ENCODE results near the gene SOHLH1. TPM values are rescaled to one million over a fixed set of nuclear protein-coding genes. Genes with fewer than 3 reads are reported as not detected.

Gene SOHLH1
- total RNA-seq, 1 experiment from 2014 or later = not detected

- TF ChIP-seq SP1 (IDR thresholded peaks at IDR 0.05; ENCODE audit: low read depth) (no peak), ELF1 (IDR thresholded peaks at IDR 0.05; ENCODE audit: borderline replicate concordance, low read depth) (no peak), FOSL1 (IDR thresholded peaks at IDR 0.05; ENCODE audit: low read depth) (no peak), ZFX (IDR thresholded peaks at IDR 0.05) (no peak), YY1 (IDR thresholded peaks at IDR 0.05; ENCODE audit: extremely low read depth, insufficient replicate concordance, low read depth, low read length) (no peak), TCF7L2 (IDR thresholded peaks at IDR 0.05; ENCODE audit: borderline replicate concordance, extremely low read depth, insufficient read depth, insufficient read length) (no peak)
Measured at GRCh38 chr9:135706288-135706687, 7.0 kb upstream of the SOHLH1 start (continued).

DNA sequence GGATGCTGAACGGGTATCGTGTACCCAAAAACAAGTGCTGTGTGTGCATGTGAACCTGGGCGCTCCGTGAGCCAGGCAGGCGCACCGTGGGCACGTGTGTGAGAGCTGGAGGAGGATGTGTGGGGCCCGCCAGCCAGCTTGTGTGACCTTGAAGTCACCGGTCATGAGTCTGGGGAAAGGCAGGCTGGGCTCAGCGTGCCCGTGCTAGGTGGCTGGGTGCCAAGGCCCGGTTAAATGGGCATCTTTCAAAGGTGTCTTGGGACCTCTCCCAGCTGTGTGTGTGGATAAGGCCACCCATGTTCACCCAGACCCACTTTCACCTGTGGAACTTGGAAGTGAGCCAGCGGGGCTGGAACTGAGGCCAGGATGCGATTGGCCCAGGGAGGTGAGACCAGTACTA, 6.1 kb upstream of the SOHLH1 start:
- H4K20me1 ChIP-seq (ENCODE audit: insufficient read depth) = no peaks in the 10 kb centered on the region
- H3K4me3 ChIP-seq (replicated peaks in 1 of 2; ENCODE audit: low read depth in 1 of 2, low read length in 2 of 2) = no peak overlapping the region
- H3K36me3 ChIP-seq (ENCODE audit: control insufficient read depth in 1 of 2, insufficient read depth in 2 of 2, low read length in 2 of 2) = no peaks in the 10 kb centered on the region
- no peaks in the 10 kb centered on the region for H3K9me2 ChIP-seq (ENCODE audit: insufficient read depth)
- no peak for ATAC-seq
- TF ChIP-seq TCF7L2 (IDR thresholded peaks at IDR 0.05; ENCODE audit: borderline replicate concordance, extremely low read depth, insufficient read depth, insufficient read length) (peak; percentile 26), EGR1 (IDR thresholded peaks at IDR 0.05; ENCODE audit: low read depth) (no peak)
- H3K9me3 ChIP-seq (ENCODE audit: control insufficient read depth in 1 of 2, insufficient read depth in 1 of 2, low read depth in 1 of 2, low read length in 2 of 2) = no peaks in the 10 kb centered on the region
- H3K4me2 ChIP-seq (ENCODE audit: low read length) = no peak overlapping the region
- intact Hi-C loops (cut with micrococcal nuclease) = no loop called here
- peaks cover 2 to 8% of the 10 kb centered on the region in 2 experiments; a peak in 3 of 4 replicates for H3K4me1 ChIP-seq (ENCODE audit: control insufficient read depth in 1 of 2, insufficient read depth in 2 of 2, low read length in 2 of 2)
- BruUV-seq (replicated peaks) = no TSS peak
- no peak overlapping the region for H3K27ac ChIP-seq (ENCODE audit: low read depth, low read length)
- CTCF ChIA-PET = no interaction called here
- no peak overlapping the region for H3K9ac ChIP-seq (ENCODE audit: low read length)
- POLR2A ChIA-PET = no interaction called here
- no peak for DNase-seq (ENCODE audit: low read depth, low spot score)
- RAD21 ChIA-PET (ENCODE audit: low non-redundant PET in 1 of 2, low total read pairs in 2 of 2, uncharacterized antibody in 2 of 2, unreplicated experiment in 2 of 2) = no interaction called here
- H2AFZ ChIP-seq (ENCODE audit: low read depth, low read length, poor library complexity, severe bottlenecking) = no peak overlapping the region
- no peaks in the 10 kb centered on the region for H3K79me2 ChIP-seq (ENCODE audit: insufficient read depth, low read length)
- H3K27me3 ChIP-seq (ENCODE audit: insufficient read depth, low read length) = peaks cover 14% of the 10 kb centered on the region; the same call in 1 of the 2 replicates

DNA sequence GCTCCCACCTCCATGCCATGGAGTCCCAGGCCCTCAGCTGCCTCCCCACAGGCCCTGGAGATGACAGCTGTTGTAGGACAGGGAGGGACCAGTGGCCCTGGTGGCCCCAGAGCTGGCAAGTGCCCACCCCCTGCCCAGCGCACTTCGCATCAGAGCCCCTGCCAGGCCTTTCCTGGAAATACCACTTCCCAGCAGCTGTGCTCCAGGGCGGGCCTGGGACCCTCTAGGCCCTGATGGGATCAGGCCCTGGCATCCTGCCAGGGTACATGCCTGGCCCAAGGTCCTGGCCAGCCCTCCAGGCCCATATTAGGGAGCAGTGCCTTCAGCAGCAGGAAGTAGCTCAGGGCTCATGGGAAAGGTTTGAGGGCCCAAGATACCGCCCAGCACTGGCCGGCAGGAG, 5.2 kb upstream of the SOHLH1 start:
- Histone ChIP-seq H3K9ac (ENCODE audit: low read length) (no peak overlapping the region), H3K4me2 (ENCODE audit: low read length) (no peak overlapping the region), H3K27ac (ENCODE audit: low read depth, low read length) (no peak overlapping the region), H3K4me3 (replicated peaks in 1 of 2; ENCODE audit: low read depth in 1 of 2, low read length in 2 of 2) (no peak overlapping the region), H4K20me1 (ENCODE audit: insufficient read depth) (no peaks in the 10 kb centered on the region), H3K79me2 (ENCODE audit: insufficient read depth, low read length) (no peaks in the 10 kb centered on the region), H3K9me3 (ENCODE audit: control insufficient read depth in 1 of 2, insufficient read depth in 1 of 2, low read depth in 1 of 2, low read length in 2 of 2) (no peaks in the 10 kb centered on the region), H3K27me3 (ENCODE audit: insufficient read depth, low read length) (peaks cover 11% of the 10 kb centered on the region; the same call in 1 of the 2 replicates), H3K36me3 (ENCODE audit: control insufficient read depth in 1 of 2, insufficient read depth in 2 of 2, low read length in 2 of 2) (no peaks in the 10 kb centered on the region), H3K4me1 (ENCODE audit: control insufficient read depth in 1 of 2, insufficient read depth in 2 of 2, low read length in 2 of 2) (peaks cover 2 to 8% of the 10 kb centered on the region in 2 experiments; a peak in 3 of 4 replicates), H3K9me2 (ENCODE audit: insufficient read depth) (no peaks in the 10 kb centered on the region), H2AFZ (ENCODE audit: low read depth, low read length, poor library complexity, severe bottlenecking) (no peak overlapping the region)
- CTCF ChIA-PET = no interaction called here
- RAD21 ChIA-PET (ENCODE audit: low non-redundant PET in 1 of 2, low total read pairs in 2 of 2, uncharacterized antibody in 2 of 2, unreplicated experiment in 2 of 2) = no interaction called here
- TF ChIP-seq CEBPB (IDR thresholded peaks at IDR 0.05; ENCODE audit: low read depth) (no peak), SIN3A (IDR thresholded peaks at IDR 0.05; ENCODE audit: low read depth) (no peak), MAX (IDR thresholded peaks at IDR 0.05) (no peak), ZFX (IDR thresholded peaks at IDR 0.05) (no peak), YY1 (IDR thresholded peaks at IDR 0.05; ENCODE audit: extremely low read depth, insufficient replicate concordance, low read depth, low read length) (no peak), EZH2 (IDR thresholded peaks at IDR 0.05) (no peak), JUND (IDR thresholded peaks at IDR 0.05) (no peak), SRF (IDR thresholded peaks at IDR 0.05; ENCODE audit: low read depth) (no peak), SP1 (IDR thresholded peaks at IDR 0.05; ENCODE audit: low read depth) (no peak), REST (IDR thresholded peaks at IDR 0.05; ENCODE audit: low read depth) (no peak), EGR1 (IDR thresholded peaks at IDR 0.05; ENCODE audit: low read depth) (no peak), ELF1 (IDR thresholded peaks at IDR 0.05; ENCODE audit: borderline replicate concordance, low read depth) (no peak), EZH2phosphoT487 (IDR thresholded peaks at IDR 0.05; ENCODE audit: borderline replicate concordance) (no peak), FOSL1 (IDR thresholded peaks at IDR 0.05; ENCODE audit: low read depth) (no peak), POLR2A (IDR thresholded peaks at IDR 0.05; ENCODE audit: borderline replicate concordance, extremely low read depth, insufficient read depth, insufficient read length) (no peak)
- POLR2A ChIA-PET = no interaction called here
- no peak for DNase-seq (ENCODE audit: low read depth, low spot score)
- no peak for ATAC-seq
- no TSS peak for BruUV-seq (replicated peaks)
- intact Hi-C loops (cut with micrococcal nuclease) = no loop called here

All from HCT116 (cell line).